HG02642 (cell line): ENCODE results near the gene ACTA2.
"Not testable (repeated sequence)": the region's sequence is repeated elsewhere in the genome, so short reads cannot be mapped to it uniquely, and the experiment has no call there.

Source experiments
- ATAC-seq: cut with Tn5 transposase; IDR thresholded peaks from one replicate; pipeline ENCODE4 v1.9.1; 2021; ENCODE audit warnings: mild to moderate bottlenecking; ENCODE audit not compliant: unreplicated experiment, poor library complexity

The ACTA2 gene

GRCh38 chr10:88954458-88955083 lies 2.0 kb upstream of the ACTA2 start:
- ATAC-seq: no peak

- no peak for ATAC-seq
Observed at GRCh38 chr10:88953662-88954061, 1.1 kb upstream of the ACTA2 start.

- no peak for ATAC-seq
Observed at GRCh38 chr10:88949912-88950837, 2.4 kb downstream of the ACTA2 start.

- ATAC-seq: no peak
Observed at GRCh38 chr10:88949051-88949450, 3.5 kb downstream of the ACTA2 start.

- ATAC-seq: no peak
Observed at GRCh38 chr10:88946965-88947590, 5.5 kb downstream of the ACTA2 start.

- ATAC-seq: no peak
Observed at GRCh38 chr10:88946200-88946599, 6.4 kb downstream of the ACTA2 start.

GRCh38 chr10:88944813-88945212 lies 7.8 kb downstream of the ACTA2 start:
- no peak for ATAC-seq

GRCh38 chr10:88943778-88944177 lies 8.8 kb downstream of the ACTA2 start:
- no peak for ATAC-seq

- no peak for ATAC-seq
Observed at GRCh38 chr10:88941026-88941425, 11.5 kb downstream of the ACTA2 start.

GRCh38 chr10:88938938-88939337 lies 13.6 kb downstream of the ACTA2 start:
- ATAC-seq: no peak

GRCh38 chr10:88938039-88938438 lies 14.5 kb downstream of the ACTA2 start:
- no peak for ATAC-seq

GRCh38 chr10:88936656-88937055 lies 15.9 kb downstream of the ACTA2 start:
- ATAC-seq: no peak

- ATAC-seq: peak; percentile 49
Observed at GRCh38 chr10:88934900-88935672, 17.5 kb downstream of the ACTA2 start.

GRCh38 chr10:88933564-88933963 lies 19.0 kb downstream of the ACTA2 start:
- no peak for ATAC-seq

GRCh38 chr10:88932539-88933256 lies 19.9 kb downstream of the ACTA2 start:
- ATAC-seq: peak; percentile 75

- not testable (repeated sequence) for ATAC-seq
Observed at GRCh38 chr10:88932029-88932428, 20.5 kb downstream of the ACTA2 start.

- no peak for ATAC-seq
Observed at GRCh38 chr10:88931548-88931947, 21.0 kb downstream of the ACTA2 start.

- no peak for ATAC-seq
Observed at GRCh38 chr10:88928254-88928653, 24.3 kb downstream of the ACTA2 start.

- ATAC-seq: no peak
Observed at GRCh38 chr10:88927416-88927690, 25.2 kb downstream of the ACTA2 start.
